ENCODE measurements around the gene PCBP3.

PCBP3 gene

DNA sequence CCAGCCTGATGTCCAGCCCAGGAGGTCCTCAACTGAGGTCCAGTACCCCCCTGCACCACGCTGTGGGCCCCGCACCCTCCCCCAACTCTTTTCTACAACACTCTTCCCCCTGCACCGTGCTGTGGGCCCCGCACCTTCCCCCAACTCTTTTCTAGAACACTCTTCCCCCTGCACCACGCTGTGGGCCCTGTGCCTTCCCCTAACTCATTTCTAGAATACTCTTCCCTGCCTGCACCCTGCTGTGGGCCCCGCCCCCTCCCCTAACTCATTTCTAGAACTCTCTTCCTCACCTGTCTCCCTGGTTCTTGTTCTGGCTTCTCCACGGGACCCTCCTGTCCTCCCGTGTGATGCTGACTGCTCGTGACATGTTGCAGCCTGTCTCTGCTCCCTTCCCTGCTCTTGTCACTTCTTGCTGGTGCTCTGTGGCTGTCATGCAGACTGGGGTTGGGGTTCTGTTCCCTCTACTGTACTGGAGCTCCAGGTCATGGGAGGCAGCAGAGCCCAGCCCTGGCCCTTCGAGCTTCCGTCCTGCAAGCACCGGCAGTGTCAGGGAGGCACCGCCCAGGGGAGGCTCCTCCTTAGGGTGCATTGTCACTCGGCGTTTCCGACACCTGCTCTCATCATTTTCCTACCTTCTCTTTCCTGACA lies 177.9 kb downstream of the PCBP3 start:
- no peak overlapping the region for H3K4me3 ChIP-seq (replicated peaks in 1 of 2; ENCODE audit: low read depth in 2 of 2, low read length in 2 of 2)
- TF ChIP-seq, protein P1, sequence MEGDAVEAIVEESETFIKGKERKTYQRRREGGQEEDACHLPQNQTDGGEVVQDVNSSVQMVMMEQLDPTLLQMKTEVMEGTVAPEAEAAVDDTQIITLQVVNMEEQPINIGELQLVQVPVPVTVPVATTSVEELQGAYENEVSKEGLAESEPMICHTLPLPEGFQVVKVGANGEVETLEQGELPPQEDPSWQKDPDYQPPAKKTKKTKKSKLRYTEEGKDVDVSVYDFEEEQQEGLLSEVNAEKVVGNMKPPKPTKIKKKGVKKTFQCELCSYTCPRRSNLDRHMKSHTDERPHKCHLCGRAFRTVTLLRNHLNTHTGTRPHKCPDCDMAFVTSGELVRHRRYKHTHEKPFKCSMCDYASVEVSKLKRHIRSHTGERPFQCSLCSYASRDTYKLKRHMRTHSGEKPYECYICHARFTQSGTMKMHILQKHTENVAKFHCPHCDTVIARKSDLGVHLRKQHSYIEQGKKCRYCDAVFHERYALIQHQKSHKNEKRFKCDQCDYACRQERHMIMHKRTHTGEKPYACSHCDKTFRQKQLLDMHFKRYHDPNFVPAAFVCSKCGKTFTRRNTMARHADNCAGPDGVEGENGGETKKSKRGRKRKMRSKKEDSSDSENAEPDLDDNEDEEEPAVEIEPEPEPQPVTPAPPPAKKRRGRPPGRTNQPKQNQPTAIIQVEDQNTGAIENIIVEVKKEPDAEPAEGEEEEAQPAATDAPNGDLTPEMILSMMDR (IDR thresholded peaks at IDR 0.05; ENCODE audit: low read depth, low read length): no peak
- DNase-seq (ENCODE audit: low read depth in 2 of 2): no peak

DNA sequence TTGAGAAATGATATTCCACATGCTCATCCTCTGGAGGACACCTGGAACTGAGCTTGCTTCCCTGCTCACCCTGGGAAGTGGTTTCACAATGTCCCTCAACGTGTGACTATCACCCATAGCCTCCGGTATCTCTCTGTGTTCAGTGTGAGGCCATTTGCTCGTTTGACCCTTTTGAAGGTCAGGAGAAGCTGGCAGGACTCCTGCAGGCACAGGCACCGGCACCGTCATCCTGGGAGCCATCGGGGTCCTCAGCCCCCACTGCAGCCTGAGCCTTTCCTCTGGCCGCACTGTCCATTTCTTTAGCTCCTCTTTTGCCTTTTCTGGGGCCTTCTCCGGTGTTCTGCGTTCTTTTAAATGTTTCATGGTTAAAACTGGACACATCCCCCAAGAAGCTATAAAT lies 178.5 kb downstream of the PCBP3 start:
- TF ChIP-seq, protein P1 (IDR thresholded peaks at IDR 0.05; ENCODE audit: low read depth, low read length): no peak
- no peak for DNase-seq (ENCODE audit: low read depth in 2 of 2)
- no peak overlapping the region for H3K4me3 ChIP-seq (replicated peaks in 1 of 2; ENCODE audit: low read depth in 2 of 2, low read length in 2 of 2)

DNA sequence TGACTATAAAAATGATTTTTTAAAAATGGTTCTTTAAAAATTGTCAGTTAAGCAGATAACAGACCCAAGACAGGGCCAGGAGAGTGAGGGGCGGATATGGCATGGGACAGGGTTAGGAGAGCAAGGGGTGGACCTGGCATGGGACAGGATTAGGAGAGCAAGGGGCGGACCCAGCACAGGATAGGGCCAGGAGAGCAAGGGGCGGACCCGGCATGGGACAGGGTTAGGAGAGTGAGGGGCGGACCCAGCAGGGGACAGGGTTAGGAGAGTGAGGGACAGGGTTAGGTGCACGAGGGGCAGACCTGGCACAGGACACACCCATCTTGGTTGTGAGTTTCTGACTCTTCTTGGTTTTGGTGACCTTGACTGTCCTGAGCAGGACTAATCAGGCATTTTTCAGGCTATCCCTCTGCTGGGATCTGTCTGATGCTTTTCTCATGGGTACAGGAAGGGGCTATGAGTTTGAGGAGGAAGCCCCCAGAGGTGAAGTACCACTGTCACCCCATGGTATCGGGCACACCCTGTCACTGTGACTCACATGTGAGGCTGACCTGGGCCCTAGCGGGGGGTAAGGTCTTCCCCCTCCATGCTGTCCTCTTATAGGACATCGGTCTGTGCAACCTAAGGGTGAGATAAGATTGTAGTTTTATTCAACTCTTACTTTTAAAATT lies 179.0 kb downstream of the PCBP3 start:
- no peak for DNase-seq (ENCODE audit: low read depth in 2 of 2)
- TF ChIP-seq, protein P1 (IDR thresholded peaks at IDR 0.05; ENCODE audit: low read depth, low read length): no peak
- no peak overlapping the region for H3K4me3 ChIP-seq (replicated peaks in 1 of 2; ENCODE audit: low read depth in 2 of 2, low read length in 2 of 2)

DNA sequence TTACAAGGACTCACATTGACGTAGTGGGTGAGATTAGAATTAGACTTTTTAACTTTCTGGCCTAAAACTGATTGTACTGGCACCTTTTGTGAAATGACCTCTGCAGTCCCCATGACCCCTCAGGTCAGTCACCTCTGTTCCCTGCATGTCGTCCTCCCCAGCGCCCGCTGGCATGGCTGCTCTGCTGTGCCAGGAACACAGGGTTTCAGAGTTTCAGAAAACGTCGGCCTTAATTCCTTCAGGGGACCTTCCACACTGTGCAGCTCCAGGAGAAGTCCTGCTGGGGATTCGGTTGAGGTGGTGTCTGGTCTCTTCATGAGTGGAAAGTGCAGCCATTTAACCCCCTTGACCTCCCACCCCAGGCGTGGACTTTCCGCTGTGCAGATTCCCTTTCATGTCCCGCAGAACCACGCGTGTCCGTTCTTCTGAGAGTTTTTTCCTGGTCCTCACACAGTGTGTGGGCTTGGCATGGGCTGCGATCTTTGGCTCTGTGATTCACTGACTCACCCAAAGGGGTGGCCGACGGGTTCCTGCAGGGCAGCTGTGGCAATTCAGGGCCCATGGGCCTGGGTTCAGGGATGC lies 179.7 kb downstream of the PCBP3 start:
- TF ChIP-seq, protein P1 (IDR thresholded peaks at IDR 0.05; ENCODE audit: low read depth, low read length): no peak
- no peak overlapping the region for H3K4me3 ChIP-seq (replicated peaks in 1 of 2; ENCODE audit: low read depth in 2 of 2, low read length in 2 of 2)
- DNase-seq (ENCODE audit: low read depth in 2 of 2): no peak

GRCh38 chr21:45824546-45825215 lies 181.2 kb downstream of the PCBP3 start:
- no peak overlapping the region for H3K4me3 ChIP-seq (replicated peaks in 1 of 2; ENCODE audit: low read depth in 2 of 2, low read length in 2 of 2)
- no peak for DNase-seq (ENCODE audit: low read depth in 2 of 2)
- TF ChIP-seq, protein P1 (IDR thresholded peaks at IDR 0.05; ENCODE audit: low read depth, low read length): no peak

- TF ChIP-seq, protein P1 (IDR thresholded peaks at IDR 0.05; ENCODE audit: low read depth, low read length): no peak
- H3K4me3 ChIP-seq (replicated peaks in 1 of 2; ENCODE audit: low read depth in 2 of 2, low read length in 2 of 2): no peak overlapping the region
- DNase-seq (ENCODE audit: low read depth in 2 of 2): no peak
These were observed 181.7 kb downstream of the PCBP3 start for GRCh38 chr21:45825219-45825618.

Data from cardiac fibroblast (primary cell).